Stimulated activated CD4-positive, alpha-beta T cell treated with anti-CD3 and anti-CD28 coated beads, Interleukin-12 subunit alpha, Interleukin-12 subunit beta, amount 100 ng/mL, for 24 hours (primary cell): ENCODE results near the gene LCE2D.
"Not testable (repeated sequence)": the region's sequence is repeated elsewhere in the genome, so short reads cannot be mapped to it uniquely, and the experiment has no call there.

Source experiments
- DNase-seq, 2 experiments: peaks; one replicate each; pipeline ENCODE4 v3.0.0-alpha.2; 2020; ENCODE audit warnings: low read depth in 2 of 2

Gene LCE2D, protein sequence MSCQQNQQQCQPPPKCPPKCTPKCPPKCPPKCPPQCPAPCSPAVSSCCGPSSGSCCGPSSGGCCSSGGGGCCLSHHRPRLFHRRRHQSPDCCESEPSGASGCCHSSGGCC

DNA sequence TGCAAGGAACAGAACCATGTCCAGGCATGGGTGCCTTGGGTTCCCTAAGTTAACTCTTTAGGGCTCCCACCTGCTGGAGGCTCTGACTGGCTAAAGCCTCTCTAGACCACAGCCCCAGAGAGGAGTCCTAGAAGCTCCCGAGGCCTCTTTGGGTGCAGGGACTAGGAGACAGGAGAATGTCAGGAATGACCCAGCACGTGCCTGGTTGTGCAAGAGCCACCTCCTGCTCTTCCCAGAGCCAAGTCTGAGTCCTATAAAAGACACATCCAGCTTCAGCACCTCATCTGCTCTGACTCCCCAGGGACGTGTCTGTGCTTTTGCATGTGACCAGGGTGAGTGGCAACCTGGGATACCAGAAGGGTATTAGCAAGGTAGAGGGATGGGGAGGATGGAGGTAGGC is at the start of gene LCE2D:
Gene LCE2D (plus strand): TSS at position 283 of the 400 bp plus-strand sequence. CDS start 726 bp downstream, outside the sequence.
- DNase-seq = no peak

DNA sequence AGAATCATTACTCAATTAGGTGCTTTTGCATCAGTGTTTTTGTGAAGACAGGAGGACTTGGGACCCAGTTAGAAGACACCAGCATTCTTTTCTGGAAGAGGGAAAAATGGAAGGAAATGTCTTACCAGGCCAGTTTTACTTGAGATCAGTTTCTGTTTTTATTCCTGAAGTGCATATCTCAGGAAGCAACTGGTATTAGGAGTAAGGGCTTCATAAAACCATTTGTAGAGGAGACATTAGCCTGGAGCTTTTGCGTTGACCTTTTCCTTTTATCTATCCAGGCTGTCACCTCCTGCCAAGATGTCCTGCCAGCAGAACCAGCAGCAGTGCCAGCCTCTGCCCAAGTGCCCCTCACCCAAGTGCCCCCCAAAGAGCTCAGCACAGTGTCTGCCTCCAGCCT is 49.7 kb upstream of the LCE2D start, which contains the start of gene LCE3B:
Gene LCE3B (plus strand): TSS at position 301 of the 400 bp plus-strand sequence. CDS start 0 bp downstream, at position 301.
- no peak for DNase-seq

DNA sequence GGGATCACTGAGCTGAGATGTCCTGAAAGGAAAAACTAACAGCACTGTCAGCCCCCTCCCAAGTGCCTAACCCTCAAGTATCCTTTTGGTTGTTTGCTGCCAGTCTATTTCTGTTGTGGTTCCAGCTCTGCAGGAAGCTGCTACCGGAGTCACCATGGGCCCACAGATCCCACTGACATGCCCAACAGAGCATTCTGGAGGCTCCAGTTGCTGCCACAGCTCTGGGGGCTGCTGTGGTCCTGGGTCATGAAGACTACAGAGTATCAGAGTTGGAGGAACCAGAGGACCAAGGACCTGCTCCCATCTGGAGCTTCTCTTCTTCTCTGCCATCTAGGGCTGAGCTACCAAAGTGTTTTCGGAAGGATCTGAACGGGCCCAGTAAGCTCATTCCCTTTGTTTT is 41.2 kb upstream of the LCE2D start:
- no peak for DNase-seq

DNA sequence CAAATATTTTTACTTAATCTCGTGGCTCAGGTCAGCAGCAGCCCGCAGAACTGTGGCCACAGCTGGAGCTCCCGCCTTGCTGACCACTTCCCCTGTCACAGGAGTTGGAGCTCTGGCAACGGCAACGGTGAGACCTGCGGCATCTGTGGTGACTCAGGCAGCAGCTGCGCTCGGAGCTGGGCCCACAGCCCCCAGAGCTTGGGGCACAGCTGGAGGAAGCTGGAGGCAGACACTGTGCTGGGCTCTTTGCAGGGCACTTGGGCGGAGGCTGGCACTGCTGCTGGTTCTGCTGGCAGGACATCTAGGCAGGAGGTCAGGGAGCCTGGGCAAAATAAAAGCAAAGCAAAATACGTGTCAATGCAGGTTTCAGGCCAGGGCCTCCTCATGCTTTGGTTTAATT is 40.4 kb upstream of the LCE2D start, which contains the start of gene LCE3A:
Gene LCE3A (minus strand): TSS at position 301 of the 400 bp plus-strand sequence. CDS start 0 bp downstream, at position 301.
- DNase-seq = no peak

DNA sequence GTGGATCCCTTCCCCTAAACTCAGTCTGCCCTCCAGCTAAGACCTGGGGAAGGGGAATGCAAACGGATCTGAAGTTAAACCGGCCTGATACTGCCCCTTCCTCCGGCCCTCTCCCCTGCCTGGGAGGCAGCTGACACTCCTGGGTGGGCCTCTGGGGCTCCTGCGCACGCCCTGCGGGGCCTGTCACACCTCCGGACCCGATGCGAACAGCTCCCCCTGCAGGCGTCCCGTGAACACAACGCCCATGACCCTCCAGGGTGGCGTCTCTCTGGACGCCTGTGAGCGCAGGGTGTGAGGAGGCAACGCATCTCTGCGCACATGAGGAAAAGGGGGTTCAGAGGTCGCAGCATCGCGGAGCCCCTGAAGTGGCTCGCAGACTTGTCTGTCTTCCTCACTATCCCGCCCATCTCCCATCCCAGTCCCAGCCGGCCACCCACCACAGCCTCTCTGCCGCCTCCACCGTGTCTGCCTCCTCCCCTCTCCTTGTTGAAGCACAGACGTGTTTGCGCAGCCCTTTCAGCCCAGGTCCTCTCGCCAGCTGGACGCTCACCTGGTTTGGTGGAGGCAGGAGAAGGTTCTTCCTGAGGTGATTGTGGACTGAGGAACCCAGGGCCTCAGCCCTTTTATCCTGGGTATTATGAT is 39.9 kb upstream of the LCE2D start:
- peak in 1 of 2 experiments; percentile 28 for DNase-seq

DNA sequence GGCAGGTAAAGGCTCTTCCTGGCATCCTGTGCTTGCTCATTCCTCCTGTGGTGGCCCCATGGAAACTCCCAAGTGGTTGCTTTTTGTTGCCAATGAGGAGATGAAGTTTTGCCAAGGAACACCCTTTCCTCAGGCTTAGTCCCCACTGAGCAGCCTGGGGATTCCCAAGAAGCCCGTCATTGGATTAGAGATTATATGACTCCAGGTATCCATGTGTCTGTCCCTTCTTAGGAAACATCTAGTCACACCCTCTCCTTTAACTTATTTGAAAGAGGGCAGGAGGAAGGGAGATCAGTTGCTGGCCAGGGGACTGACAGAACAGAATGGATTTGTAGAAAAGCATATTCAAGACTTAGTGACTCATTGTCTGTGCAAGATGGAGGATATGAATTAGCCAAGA is 36.4 kb upstream of the LCE2D start:
- DNase-seq = no peak

DNA sequence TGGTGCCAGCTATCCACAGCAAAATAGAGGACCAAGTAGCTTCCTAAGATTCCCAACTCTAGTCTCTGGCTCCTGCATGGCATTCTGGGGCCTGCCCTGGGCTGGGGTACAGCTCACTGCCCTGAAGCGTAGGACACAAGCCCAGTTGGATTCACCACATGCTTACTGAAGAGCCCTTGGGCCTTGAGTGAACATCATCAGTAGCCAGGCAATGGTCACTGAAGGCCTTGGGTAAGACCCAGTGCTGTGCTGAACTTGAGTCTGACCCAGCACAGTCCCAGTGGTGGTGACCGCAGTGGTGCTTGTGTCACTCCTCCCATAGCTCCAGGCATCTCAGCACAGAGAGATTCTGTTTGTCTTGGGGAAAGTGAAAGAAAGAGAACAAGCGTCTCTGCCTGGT is 32.6 kb upstream of the LCE2D start:
- no peak for DNase-seq

DNA sequence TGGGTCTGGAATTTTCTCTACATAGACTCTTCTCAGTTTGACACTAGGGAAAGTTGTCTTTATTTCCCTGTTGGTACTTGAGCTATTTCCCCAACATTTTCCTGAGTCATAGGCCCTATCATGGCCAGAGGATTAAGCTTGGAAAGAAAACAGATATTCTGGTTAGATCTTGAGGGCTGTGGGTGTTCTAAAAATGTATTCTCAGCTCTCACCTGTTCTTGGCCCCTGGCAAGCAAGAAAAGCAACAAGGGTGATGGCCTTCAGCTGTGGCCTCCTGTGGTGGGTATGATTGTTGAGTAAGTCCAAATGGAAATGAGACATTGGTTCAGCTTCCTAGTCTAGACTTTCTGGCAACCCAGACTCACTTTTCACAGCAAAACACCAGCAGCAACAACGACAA is 22.8 kb upstream of the LCE2D start:
- DNase-seq = no peak

DNA sequence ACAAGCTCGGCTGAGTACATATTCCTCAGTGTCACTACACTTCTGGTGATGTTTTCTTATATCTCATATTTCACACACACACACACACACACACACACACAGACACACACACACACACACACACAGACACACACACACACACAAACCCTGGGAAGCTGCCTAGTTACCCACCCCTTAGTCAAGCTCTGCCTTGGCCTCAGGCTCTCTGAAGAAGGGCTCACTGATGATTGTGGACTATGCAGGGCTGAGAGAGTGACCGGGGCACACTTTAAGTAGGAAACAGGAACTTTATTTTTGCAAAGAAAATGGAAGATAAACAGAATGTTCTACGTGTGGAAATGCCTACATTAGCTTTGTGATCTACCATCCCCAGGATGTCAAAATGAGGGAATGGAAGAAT is 19.2 kb upstream of the LCE2D start:
- DNase-seq = no peak

DNA sequence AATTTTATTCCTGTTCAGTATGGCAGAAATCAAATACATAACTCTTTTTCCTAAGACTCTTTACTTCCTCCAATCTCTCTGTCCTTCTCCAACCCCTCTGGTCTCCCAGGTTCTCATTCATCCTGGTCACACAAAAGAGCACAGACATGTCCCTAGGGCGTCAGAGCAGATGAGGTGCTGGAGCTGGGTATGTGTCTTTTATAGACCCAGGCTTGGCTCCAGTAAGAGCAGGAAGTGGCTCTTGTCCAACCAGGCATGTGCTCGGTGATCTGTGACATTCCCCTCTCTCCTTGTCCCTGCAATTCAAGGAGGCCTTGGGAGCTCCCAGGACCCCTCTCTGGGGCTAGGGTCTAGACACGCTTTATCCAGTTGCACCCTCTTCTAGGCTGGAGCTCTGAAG is 18.0 kb upstream of the LCE2D start:
- no peak for DNase-seq

DNA sequence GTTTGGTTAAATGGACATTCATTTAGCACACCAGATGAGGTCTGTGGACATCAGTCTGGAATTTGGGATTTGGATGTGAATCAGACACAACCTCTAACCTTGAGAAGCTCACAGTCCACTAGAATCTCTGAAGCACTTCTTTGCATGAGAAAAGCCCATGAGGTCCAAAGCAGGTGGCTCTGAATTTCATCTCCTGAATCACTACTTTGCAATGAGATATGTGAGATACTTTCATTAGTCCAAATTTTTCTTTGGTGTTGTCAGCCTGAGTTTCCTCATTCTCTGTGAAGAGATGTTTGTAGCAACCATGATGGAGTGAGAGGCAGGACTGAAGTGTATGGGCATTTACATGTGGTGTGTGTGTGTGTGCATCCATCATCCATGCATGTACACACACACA is 16.5 kb upstream of the LCE2D start:
- no peak for DNase-seq

DNA sequence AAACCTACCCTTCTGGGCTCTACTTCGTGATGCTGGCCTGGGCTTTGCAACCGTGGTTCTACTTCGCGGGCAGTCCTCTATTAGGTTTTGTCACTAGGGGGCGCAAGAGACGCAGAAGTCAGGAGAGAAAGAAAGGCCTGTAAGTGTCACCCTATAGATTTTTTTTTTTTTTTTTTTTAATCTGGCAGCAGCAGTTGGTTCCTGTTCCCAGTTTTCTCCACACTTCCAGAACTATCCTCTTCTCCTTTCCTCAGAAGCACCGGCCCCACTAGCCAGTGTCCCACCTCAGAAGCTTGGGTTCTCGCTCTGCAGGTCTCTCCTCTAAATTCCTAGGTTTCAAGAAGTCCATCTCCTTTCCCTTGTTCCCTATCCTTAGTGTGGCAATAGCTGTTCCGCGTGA is 9.1 kb upstream of the LCE2D start:
- DNase-seq = peak; percentile 3 to 58

DNA sequence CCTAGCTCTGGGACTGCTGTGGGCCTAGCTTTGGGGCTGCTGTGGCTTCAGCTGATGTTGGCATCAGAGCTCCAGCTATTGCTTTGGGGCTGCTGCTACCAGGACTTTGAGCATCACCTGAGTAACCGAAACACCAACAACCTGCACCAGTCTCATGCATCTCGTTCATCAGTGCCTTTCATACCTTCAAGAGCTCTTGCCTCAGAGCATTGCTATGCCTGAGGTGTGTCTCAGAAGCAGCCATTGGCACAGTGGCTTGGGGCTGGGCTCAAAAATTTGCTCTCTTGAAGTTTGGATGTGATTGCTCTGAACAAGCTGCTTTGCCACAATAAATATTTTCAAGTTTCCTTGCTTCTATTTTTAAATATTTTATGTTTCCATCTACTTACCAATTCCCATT is 6.7 kb upstream of the LCE2D start:
- no peak for DNase-seq

DNA sequence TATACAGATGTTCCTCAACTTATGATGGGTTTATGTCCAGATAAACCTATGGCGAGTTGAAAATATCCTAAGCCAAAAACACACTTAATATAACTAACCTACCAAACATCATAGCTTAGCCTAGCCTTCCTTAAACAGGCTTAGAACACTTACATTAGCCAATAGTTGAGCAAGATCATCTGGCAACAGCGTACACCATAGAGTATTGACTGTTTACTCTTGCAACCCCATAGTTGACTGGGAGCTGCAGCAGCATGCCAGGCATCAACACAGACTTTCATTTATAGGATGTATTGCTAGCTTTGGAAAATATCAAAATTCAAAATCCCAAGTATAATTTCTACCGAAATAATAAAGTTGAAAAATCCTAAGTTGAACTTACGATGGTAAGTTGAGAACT is 5.5 kb upstream of the LCE2D start:
- DNase-seq = no peak

DNA sequence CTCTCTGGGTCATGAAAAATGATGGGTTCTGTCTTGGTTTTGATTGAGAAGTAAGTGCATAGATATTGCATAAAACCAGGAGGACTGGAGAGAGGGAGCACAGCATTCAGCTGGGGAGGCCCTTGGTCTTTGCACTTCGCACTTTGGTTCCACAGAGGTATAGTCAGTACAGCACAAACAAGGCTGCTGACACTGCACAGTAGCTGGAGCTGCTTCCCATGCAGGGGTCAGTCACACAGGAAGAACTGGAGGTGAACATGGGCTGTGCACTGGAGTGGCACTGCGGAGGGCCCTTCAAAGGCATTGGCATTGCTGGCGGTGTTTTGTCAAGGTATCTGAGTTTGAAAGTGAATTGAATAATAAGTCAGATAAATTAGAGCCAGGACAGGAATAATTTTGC is 4.5 kb upstream of the LCE2D start:
- no peak for DNase-seq

DNA sequence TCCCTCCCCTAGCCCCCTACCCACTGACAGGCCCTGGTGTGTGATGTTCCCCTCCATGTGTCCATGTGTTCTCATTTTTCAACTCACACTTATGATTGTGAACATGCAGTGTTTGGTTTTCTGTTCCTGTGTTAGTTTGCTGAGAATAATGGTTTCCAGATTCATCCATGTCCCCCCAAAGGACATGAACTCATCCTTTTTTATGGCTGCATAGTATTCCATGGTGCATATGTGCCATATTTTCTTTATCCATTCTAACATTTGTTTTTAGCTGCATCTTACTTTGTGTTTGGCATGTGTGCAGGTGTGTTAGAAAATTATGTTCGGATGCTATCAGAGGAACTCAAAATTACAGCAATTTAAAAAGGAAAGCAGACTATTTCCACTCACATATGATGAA is 3.0 kb downstream of the LCE2D start:
- DNase-seq = not testable (repeated sequence)

DNA sequence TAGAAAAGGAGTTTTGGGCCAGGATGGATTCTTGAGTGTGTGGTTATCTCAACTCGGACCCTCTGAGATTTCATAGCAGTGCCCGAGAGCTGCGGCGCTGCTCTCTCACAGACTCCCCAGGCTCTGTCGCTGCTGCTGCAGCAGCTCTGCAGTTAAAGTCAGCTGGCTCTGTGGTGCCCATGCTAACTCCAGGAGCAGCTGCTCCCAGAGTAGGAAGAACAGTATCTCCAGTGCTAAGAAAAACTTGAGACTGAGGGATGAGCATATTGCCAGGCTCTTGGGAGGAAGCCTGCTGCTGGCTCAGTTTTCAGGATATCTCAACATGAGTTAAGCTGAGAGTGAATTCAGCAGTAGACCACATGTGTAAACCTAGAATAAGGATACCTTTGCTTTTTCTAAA is 4.5 kb downstream of the LCE2D start:
- no peak for DNase-seq

DNA sequence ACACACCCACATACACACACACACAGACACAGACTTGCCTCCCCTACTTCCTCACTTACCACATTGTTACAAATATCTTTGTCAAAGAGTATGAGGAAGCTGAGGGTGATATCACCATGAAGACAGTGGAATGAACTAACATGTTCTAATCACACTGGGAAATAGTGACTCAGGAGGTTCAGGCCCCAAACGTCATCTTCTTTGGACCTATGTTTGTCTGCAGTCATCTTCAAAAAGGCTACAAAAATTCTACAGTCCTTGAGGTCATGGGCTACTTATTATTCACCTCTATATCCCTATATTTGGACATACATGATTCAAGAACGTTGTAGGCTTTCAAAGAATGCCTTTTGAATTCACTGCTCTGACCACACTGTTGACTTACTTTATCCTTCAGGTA is 9.8 kb downstream of the LCE2D start:
- no peak for DNase-seq

DNA sequence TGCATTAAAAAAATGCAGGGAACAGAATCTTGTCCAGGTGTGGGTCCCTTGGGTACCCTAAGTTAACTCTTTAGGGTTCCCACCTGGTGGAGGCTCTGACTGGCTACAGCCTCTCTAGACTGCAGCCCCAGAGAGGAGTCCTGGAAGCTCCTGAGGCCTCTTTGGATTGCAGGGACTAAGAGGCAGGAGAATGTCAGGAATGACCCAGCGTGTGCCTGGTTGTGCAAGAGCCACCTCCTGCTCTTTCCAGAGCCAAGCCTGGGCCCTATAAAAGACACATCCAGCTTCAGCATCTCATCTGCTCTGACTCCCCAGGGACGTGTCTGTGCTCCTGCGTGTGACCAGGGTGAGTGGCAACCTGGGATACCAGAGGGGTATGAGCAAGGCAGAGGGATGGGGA is 11.8 kb downstream of the LCE2D start, which contains the start of gene LCE2C:
Gene LCE2C (plus strand): TSS at position 297 of the 400 bp plus-strand sequence. CDS start 737 bp downstream, outside the sequence.
- DNase-seq = not testable (repeated sequence)

DNA sequence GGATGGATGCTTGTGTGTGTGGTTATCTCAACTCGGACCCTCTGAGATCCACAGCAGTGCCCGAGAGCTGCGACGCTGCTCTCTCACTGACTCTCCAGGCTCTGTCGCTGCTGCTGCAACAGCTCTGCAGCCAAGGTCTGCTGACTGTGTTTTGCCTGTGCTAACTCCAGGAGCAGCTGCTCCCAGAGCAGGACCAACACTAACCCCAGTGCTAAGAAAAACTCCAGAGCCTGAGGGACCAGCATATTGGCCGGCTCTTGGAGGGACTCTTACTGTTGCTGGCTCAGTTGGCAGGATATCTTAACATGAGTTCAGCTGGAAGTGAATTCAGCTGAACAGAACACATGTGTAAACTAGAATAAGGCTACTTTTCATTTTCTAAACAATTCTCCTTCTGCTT is 16.3 kb downstream of the LCE2D start:
- no peak for DNase-seq

DNA sequence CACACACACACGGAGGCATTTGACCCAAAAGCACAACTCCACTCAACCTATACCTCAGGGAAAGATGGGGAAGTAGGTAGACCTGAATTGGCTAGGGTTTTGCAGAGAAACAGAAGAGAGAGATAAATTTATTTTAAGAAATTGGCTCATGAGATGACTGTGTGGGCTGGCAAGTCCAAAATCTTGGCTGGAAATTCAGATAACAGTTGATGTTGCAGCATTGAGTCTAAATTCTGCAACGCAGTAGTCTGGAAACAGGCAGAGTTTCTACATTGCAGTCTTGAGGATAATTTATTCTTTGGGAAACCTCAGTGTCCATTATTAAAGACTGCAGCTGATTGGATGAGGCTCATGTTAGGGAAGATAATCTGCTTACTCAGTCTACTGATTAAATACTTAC is 18.4 kb downstream of the LCE2D start:
- no peak for DNase-seq

DNA sequence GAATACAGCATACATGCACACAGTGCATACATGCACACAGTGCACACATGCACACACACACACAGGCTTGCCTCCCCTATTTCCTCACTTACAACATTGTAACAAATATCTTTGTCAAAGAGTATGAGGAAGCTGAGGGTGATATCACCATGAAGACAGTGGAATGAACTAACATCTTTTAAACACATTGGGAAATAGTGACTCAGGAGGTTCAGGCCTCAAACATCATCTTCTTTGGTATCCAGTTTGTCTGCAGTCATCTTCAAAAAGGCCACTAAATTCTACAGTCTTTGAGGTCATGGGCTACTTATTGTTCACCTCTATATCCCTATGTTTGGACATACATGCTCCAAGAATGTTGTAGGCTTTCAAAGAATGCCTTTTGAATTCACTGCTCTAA is 20.7 kb downstream of the LCE2D start:
- DNase-seq = no peak

DNA sequence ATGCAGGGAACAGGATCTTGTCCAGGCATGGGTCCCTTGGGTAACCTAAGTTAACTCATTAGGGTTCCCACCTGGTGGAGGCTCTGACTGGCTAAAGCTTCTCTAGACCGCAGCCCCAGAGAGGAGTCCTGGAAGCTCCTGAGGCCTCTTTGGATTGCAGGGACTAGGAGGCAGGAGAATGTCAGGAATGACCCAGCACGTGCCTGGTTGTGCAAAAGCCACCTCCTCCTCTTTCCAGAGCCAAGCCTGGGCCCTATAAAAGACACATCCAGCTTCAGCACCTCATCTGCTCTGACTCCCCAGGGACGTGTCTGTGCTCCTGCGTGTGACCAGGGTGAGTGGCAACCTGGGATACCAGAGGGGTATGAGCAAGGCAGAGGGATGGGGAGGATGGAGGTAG is 22.6 kb downstream of the LCE2D start, which contains the start of gene LCE2B:
Gene LCE2B (plus strand): TSS at position 301 of the 400 bp plus-strand sequence. CDS start 721 bp downstream, outside the sequence.
- not testable (repeated sequence) for DNase-seq
